GM13977 (cell line): Measurements from ENCODE around the gene VCL.
"Not testable (repeated sequence)": the region's sequence is repeated elsewhere in the genome, so short reads cannot be mapped to it uniquely, and the experiment has no call there.

Source experiments
- DNase-seq: peaks from one replicate; pipeline ENCODE4 v3.0.0; 2012; ENCODE audit warnings: low spot score
- CTCF ChIP-seq: IDR thresholded peaks from 2 replicates; pipeline ENCODE4 v1.5.1; 2012; ENCODE audit warnings: mild to moderate bottlenecking, control low read depth; ENCODE audit not compliant: insufficient read depth; ENCODE audit errors: extremely low read depth, missing control alignments
- in situ Hi-C: fragments of 300-500 bp; cut with MboI; formaldehyde crosslinking; loops from one replicate; pipeline ENCODE4 v1.12.0; 2022; ENCODE audit warnings: low sequenced_read_pairs, low pct_unique_long_range_greater_than_20kb, mixed read lengths, inconsistent platforms; ENCODE audit not compliant: unreplicated experiment

VCL gene

GRCh38 chr10:73997461-73997786 lies 492 bp upstream of the VCL start:
- no peak for TF ChIP-seq CTCF
- in situ Hi-C loops, result no loop called here
- peak; percentile 49 for DNase-seq

DNA sequence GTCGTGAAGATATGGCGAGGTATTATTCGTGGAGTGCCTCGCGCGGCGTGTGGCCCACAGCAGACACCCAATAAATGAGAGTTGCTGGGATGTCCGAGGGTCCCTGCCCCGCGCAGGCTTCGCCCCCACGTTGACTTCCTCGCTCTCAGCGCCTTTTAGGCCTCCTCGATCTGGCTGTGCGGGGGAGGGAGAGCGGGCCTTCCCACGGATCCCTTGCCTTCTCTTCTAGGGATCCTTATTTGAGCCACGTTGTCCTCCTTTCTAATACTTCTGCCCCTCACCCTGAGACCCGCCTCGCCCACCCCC lies 660 bp downstream of the VCL start:
- in situ Hi-C loops, result no loop called here
- no peak for TF ChIP-seq CTCF
- no peak for DNase-seq

- in situ Hi-C loops, result no loop called here
- no peak for DNase-seq
- no peak for TF ChIP-seq CTCF
These were observed 1.2 kb downstream of the VCL start for GRCh38 chr10:73998929-73999691.

GRCh38 chr10:73999703-74000102 lies 1.8 kb downstream of the VCL start:
- no peak for TF ChIP-seq CTCF
- in situ Hi-C loops, result no loop called here
- DNase-seq, result no peak

DNA sequence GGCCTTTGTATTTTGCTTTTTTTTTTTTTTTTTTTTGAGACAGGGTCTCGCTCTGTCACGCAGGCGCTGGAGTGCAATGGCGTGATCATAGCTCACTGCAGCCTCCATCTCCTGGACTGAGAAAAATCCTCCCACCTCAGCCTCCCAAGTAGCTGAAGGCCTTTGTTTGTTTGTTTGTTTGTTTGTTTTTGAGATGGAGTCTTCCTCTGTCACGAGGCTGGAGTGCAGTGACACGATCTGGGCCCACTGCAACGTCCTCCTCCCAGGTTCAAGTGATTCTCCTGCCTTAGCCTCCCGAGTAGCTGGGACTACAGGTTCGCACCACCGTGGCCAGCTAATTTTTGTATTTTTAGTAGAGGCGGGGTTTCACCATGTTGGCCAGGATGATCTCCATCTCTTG lies 2.3 kb downstream of the VCL start:
- DNase-seq, in situ Hi-C loops: not testable (repeated sequence)

GRCh38 chr10:74000892-74001669 lies 3.2 kb downstream of the VCL start:
- in situ Hi-C loops, result no loop called here
- no peak for TF ChIP-seq CTCF
- no peak for DNase-seq

- no peak for DNase-seq
- no peak for TF ChIP-seq CTCF
- in situ Hi-C loops, result no loop called here
These were observed 8.4 kb downstream of the VCL start for GRCh38 chr10:74006269-74006668.
